ENCODE data around the gene CREB1. TPM values are rescaled to one million over a fixed set of nuclear protein-coding genes. Genes with fewer than 3 reads are reported as not detected.
A peak's percentile ranks its signal among the peaks of the same experiment; 100 is the strongest.

CREB1 gene
- polyA plus RNA-seq, 1 donor from 2014 or later: 84.5 TPM

- no peaks in the 10 kb centered on the region for H3K9me3 Mint-ChIP-seq
- peak overlapping the region in 1 of 3 donors; percentile 6 for H3K27ac Mint-ChIP-seq
- H3K36me3 Mint-ChIP-seq: peaks cover 6% of the 10 kb centered on the region
Observed at GRCh38 chr2:207541933-207542332, 12.2 kb downstream of the CREB1 start.

GRCh38 chr2:207543272-207543671, 13.5 kb downstream of the CREB1 start:
- Mint-ChIP-seq H3K27ac (no peak overlapping the region), H3K36me3 (peaks cover 6% of the 10 kb centered on the region), H3K9me3 (no peaks in the 10 kb centered on the region), H3K27me3 (no peaks in the 10 kb centered on the region), H3K4me1 (peaks cover 43 to 52% (median 44%) of the 10 kb centered on the region in 3 donors), H3K4me3 (no peak overlapping the region)

More at GRCh38 chr2:207541933-207542332, 12.2 kb downstream of the CREB1 start:
- Mint-ChIP-seq H3K4me1 (peaks cover 48 to 55% (median 48%) of the 10 kb centered on the region in 3 donors), H3K27me3 (no peaks in the 10 kb centered on the region), H3K4me3 (peak overlapping the region in 1 of 4 donors; percentile 56)

GRCh38 chr2:207546822-207547221, 17.1 kb downstream of the CREB1 start:
- Mint-ChIP-seq H3K27ac (no peak overlapping the region), H3K4me3 (no peak overlapping the region), H3K27me3 (no peaks in the 10 kb centered on the region), H3K36me3 (peaks cover 4% of the 10 kb centered on the region), H3K9me3 (no peaks in the 10 kb centered on the region), H3K4me1 (peaks cover 51 to 59% (median 56%) of the 10 kb centered on the region in 3 donors)

- H3K27ac Mint-ChIP-seq: peak overlapping the region in 2 of 3 donors; percentile 39 to 85
- peaks cover 52 to 54% (median 54%) of the 10 kb centered on the region in 3 donors for H3K4me1 Mint-ChIP-seq
- H3K4me3 Mint-ChIP-seq: peak overlapping the region in 1 of 4 donors; percentile 6
- no peaks in the 10 kb centered on the region for H3K9me3 Mint-ChIP-seq
- no peaks in the 10 kb centered on the region for H3K27me3 Mint-ChIP-seq
- H3K36me3 Mint-ChIP-seq: peaks cover 4% of the 10 kb centered on the region
Observed at GRCh38 chr2:207549145-207549544, 19.4 kb downstream of the CREB1 start.

- Mint-ChIP-seq H3K27ac (peak overlapping the region in 2 of 3 donors; percentile 14 to 67), H3K9me3 (no peaks in the 10 kb centered on the region), H3K4me1 (peaks cover 16 to 27% (median 20%) of the 10 kb centered on the region in 3 donors), H3K27me3 (no peaks in the 10 kb centered on the region), H3K4me3 (no peak overlapping the region), H3K36me3 (peaks cover 5% of the 10 kb centered on the region)
Observed at GRCh38 chr2:207558079-207558491, 28.3 kb downstream of the CREB1 start.

- Mint-ChIP-seq H3K27me3 (no peaks in the 10 kb centered on the region), H3K4me3 (no peak overlapping the region), H3K27ac (peak overlapping the region in 1 of 3 donors; percentile 57), H3K9me3 (no peaks in the 10 kb centered on the region), H3K36me3 (peaks cover 5% of the 10 kb centered on the region), H3K4me1 (peaks cover 5 to 14% (median 12%) of the 10 kb centered on the region in 3 donors)
Observed at GRCh38 chr2:207561386-207562080, 31.8 kb downstream of the CREB1 start.

GRCh38 chr2:207565736-207566500, 36.2 kb downstream of the CREB1 start:
- H3K27ac Mint-ChIP-seq: peak overlapping the region in 1 of 3 donors; percentile 53
- no peaks in the 10 kb centered on the region for H3K9me3 Mint-ChIP-seq
- peaks cover 4 to 11% (median 5%) of the 10 kb centered on the region in 3 donors for H3K4me1 Mint-ChIP-seq
- H3K36me3 Mint-ChIP-seq: peaks cover 3% of the 10 kb centered on the region
- H3K27me3 Mint-ChIP-seq: no peaks in the 10 kb centered on the region
- H3K4me3 Mint-ChIP-seq: no peak overlapping the region

- H3K27me3 Mint-ChIP-seq: no peaks in the 10 kb centered on the region
- peak overlapping the region in 1 of 3 donors; percentile 13 for H3K27ac Mint-ChIP-seq
- H3K9me3 Mint-ChIP-seq: no peaks in the 10 kb centered on the region
- peaks cover 5 to 15% (median 8%) of the 10 kb centered on the region in 3 donors for H3K4me1 Mint-ChIP-seq
- no peak overlapping the region for H3K4me3 Mint-ChIP-seq
- peaks cover 3% of the 10 kb centered on the region for H3K36me3 Mint-ChIP-seq
Observed at GRCh38 chr2:207567671-207568070, 37.9 kb downstream of the CREB1 start.

- peaks cover 11% of the 10 kb centered on the region for H3K36me3 Mint-ChIP-seq
- H3K4me3 Mint-ChIP-seq: no peak overlapping the region
- H3K27ac Mint-ChIP-seq: no peak overlapping the region
- no peaks in the 10 kb centered on the region for H3K9me3 Mint-ChIP-seq
- peaks cover 3 to 5% (median 4%) of the 10 kb centered on the region in 3 donors for H3K4me1 Mint-ChIP-seq
- H3K27me3 Mint-ChIP-seq: no peaks in the 10 kb centered on the region
Observed at GRCh38 chr2:207571370-207571769, 41.6 kb downstream of the CREB1 start.

GRCh38 chr2:207584952-207585351, 55.2 kb downstream of the CREB1 start:
- Mint-ChIP-seq H3K27ac (no peak overlapping the region), H3K4me3 (no peak overlapping the region), H3K36me3 (peaks cover 30% of the 10 kb centered on the region)

GRCh38 chr2:207587305-207587704, 57.5 kb downstream of the CREB1 start:
- peaks cover 6 to 15% (median 9%) of the 10 kb centered on the region in 3 donors for H3K4me1 Mint-ChIP-seq
- peak overlapping the region in 1 of 3 donors; percentile 36 for H3K27ac Mint-ChIP-seq
- H3K27me3 Mint-ChIP-seq: no peaks in the 10 kb centered on the region
- H3K36me3 Mint-ChIP-seq: peaks cover 40% of the 10 kb centered on the region
- H3K4me3 Mint-ChIP-seq: no peak overlapping the region
- H3K9me3 Mint-ChIP-seq: peaks cover 0 to 5% (median 2%) of the 10 kb centered on the region in 3 donors

More at GRCh38 chr2:207584952-207585351, 55.2 kb downstream of the CREB1 start:
- peaks cover 0 to 3% (median 2%) of the 10 kb centered on the region in 3 donors for H3K9me3 Mint-ChIP-seq
- peaks cover 6 to 15% (median 9%) of the 10 kb centered on the region in 3 donors for H3K4me1 Mint-ChIP-seq
- no peaks in the 10 kb centered on the region for H3K27me3 Mint-ChIP-seq

- H3K4me3 Mint-ChIP-seq: no peak overlapping the region
- no peaks in the 10 kb centered on the region for H3K27me3 Mint-ChIP-seq
- no peak overlapping the region for H3K27ac Mint-ChIP-seq
- peaks cover 47% of the 10 kb centered on the region for H3K36me3 Mint-ChIP-seq
- peaks cover 0 to 6% (median 5%) of the 10 kb centered on the region in 3 donors for H3K9me3 Mint-ChIP-seq
- H3K4me1 Mint-ChIP-seq: peaks cover 7 to 16% (median 10%) of the 10 kb centered on the region in 3 donors
Observed at GRCh38 chr2:207589143-207589542, 59.4 kb downstream of the CREB1 start.

GRCh38 chr2:207593277-207593676, 63.5 kb downstream of the CREB1 start:
- H3K27ac Mint-ChIP-seq: no peak overlapping the region
- H3K4me3 Mint-ChIP-seq: no peak overlapping the region
- H3K36me3 Mint-ChIP-seq: peaks cover 29% of the 10 kb centered on the region
- peaks cover 13 to 24% (median 14%) of the 10 kb centered on the region in 3 donors for H3K4me1 Mint-ChIP-seq
- H3K9me3 Mint-ChIP-seq: peaks cover 0 to 6% (median 5%) of the 10 kb centered on the region in 3 donors
- no peaks in the 10 kb centered on the region for H3K27me3 Mint-ChIP-seq

GRCh38 chr2:207594264-207594663, 64.5 kb downstream of the CREB1 start:
- peaks cover 9 to 17% (median 11%) of the 10 kb centered on the region in 3 donors for H3K4me1 Mint-ChIP-seq
- H3K27ac Mint-ChIP-seq: peak overlapping the region; percentile 65 to 78 (median 74)
- H3K36me3 Mint-ChIP-seq: peaks cover 27% of the 10 kb centered on the region
- peaks cover 0 to 5% (median 3%) of the 10 kb centered on the region in 3 donors for H3K9me3 Mint-ChIP-seq
- H3K4me3 Mint-ChIP-seq: peak overlapping the region in 1 of 4 donors; percentile 3
- no peaks in the 10 kb centered on the region for H3K27me3 Mint-ChIP-seq

- Mint-ChIP-seq H3K4me3 (no peak overlapping the region), H3K9me3 (peaks cover 0 to 3% (median 2%) of the 10 kb centered on the region in 3 donors), H3K36me3 (peaks cover 22% of the 10 kb centered on the region), H3K27me3 (no peaks in the 10 kb centered on the region), H3K4me1 (peaks cover 9 to 17% (median 10%) of the 10 kb centered on the region in 3 donors), H3K27ac (peak overlapping the region; percentile 65 to 78 (median 74))
Observed at GRCh38 chr2:207594731-207595130, 65.0 kb downstream of the CREB1 start.
